ENCODE measurements around the gene TBC1D1.

DNA sequence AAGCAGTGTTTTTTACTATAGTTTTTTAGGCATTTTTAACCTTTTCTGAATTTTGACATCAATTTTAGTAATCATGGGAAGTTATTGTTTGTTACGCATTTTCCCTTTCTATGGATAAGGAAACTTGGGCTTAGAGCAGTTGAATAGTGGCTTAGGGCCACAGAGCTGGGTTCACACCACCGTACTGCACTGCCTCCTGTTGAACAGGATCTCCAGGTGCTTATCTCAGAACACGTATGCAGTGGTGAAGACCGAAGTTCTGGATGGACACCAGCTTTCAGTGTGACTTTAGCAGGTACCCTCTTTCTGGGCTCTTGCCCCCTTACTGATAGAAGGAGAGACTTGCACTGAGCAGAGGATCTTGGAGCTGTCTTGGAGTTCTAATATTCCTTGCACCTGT is 206.9 kb downstream of the TBC1D1 start:
- TF ChIP-seq, protein P1, sequence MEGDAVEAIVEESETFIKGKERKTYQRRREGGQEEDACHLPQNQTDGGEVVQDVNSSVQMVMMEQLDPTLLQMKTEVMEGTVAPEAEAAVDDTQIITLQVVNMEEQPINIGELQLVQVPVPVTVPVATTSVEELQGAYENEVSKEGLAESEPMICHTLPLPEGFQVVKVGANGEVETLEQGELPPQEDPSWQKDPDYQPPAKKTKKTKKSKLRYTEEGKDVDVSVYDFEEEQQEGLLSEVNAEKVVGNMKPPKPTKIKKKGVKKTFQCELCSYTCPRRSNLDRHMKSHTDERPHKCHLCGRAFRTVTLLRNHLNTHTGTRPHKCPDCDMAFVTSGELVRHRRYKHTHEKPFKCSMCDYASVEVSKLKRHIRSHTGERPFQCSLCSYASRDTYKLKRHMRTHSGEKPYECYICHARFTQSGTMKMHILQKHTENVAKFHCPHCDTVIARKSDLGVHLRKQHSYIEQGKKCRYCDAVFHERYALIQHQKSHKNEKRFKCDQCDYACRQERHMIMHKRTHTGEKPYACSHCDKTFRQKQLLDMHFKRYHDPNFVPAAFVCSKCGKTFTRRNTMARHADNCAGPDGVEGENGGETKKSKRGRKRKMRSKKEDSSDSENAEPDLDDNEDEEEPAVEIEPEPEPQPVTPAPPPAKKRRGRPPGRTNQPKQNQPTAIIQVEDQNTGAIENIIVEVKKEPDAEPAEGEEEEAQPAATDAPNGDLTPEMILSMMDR (optimal IDR thresholded peaks at IDR 0.05 in 1 of 3, IDR thresholded peaks at IDR 0.05 in 1 of 3, conservative IDR thresholded peaks at IDR 0.05 in 1 of 3; ENCODE audit: extremely low read depth in 1 of 3, insufficient read depth in 2 of 3, low read length in 3 of 3), result no peak
- TF ChIP-seq EZH2 (IDR thresholded peaks at IDR 0.05; ENCODE audit: low read length), result no peak

All from keratinocyte (primary cell).